ENCODE measurements around the gene PPFIBP1.

DNA sequence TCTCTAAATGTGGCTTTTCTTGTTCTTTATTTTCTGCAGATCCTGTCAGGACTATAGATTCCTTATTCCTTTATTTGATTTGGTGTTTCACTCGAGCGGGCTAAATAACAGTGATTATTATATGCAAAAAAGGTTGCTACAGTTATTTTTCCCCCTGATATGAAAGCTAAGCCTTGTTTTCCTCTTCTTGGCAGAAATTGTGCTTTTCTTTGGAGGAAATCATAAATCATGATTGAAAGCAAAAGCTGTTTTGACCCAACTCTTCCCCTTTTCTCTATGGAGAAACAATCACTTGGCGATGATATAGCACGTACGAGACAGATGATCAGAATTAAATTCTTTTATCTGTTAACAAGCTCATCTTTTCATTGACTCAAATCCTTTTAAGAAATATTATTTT, 31.4 kb downstream of the PPFIBP1 start:
- TF ChIP-seq POLR2AphosphoS5 (IDR thresholded peaks at IDR 0.05) (no peak), EP300 (IDR thresholded peaks at IDR 0.05; ENCODE audit: low read depth) (no peak), POLR2A (IDR thresholded peaks at IDR 0.05) (no peak)
- TF ChIP-seq, protein P1, sequence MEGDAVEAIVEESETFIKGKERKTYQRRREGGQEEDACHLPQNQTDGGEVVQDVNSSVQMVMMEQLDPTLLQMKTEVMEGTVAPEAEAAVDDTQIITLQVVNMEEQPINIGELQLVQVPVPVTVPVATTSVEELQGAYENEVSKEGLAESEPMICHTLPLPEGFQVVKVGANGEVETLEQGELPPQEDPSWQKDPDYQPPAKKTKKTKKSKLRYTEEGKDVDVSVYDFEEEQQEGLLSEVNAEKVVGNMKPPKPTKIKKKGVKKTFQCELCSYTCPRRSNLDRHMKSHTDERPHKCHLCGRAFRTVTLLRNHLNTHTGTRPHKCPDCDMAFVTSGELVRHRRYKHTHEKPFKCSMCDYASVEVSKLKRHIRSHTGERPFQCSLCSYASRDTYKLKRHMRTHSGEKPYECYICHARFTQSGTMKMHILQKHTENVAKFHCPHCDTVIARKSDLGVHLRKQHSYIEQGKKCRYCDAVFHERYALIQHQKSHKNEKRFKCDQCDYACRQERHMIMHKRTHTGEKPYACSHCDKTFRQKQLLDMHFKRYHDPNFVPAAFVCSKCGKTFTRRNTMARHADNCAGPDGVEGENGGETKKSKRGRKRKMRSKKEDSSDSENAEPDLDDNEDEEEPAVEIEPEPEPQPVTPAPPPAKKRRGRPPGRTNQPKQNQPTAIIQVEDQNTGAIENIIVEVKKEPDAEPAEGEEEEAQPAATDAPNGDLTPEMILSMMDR (IDR thresholded peaks at IDR 0.05), result no peak
